HG03097 (cell line): ENCODE results near the gene TMEM255B.
"Not testable (repeated sequence)": the region's sequence is repeated elsewhere in the genome, so short reads cannot be mapped to it uniquely, and the experiment has no call there.

Experiments
- ATAC-seq: cut with Tn5 transposase; IDR thresholded peaks from one replicate; pipeline ENCODE4 v1.9.1; 2021; ENCODE audit not compliant: unreplicated experiment, low FRiP score

The TMEM255B gene

GRCh38 chr13:113758651-113759524, at the start of gene TMEM255B:
Gene TMEM255B, plus strand, starts transcription at chr13:113759226. Its CDS starts 44 bp downstream, at chr13:113759270.
- ATAC-seq = peak; percentile 66

DNA sequence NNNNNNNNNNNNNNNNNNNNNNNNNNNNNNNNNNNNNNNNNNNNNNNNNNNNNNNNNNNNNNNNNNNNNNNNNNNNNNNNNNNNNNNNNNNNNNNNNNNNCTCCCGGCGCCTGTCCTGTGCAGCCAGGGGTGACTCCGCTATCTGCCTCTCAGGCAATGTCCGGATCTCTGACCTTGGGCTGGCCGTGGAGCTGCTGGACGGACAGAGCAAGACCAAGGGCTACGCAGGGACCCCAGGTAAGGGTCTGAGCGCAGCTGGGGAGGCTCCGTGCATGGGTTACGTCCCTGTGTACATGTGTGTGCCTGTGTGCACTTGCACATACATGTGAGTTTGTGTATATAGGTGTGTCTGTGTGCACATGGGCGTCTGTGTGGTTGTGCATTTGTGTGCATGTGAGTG, 36.1 kb upstream of the TMEM255B start:
- ATAC-seq = no peak

GRCh38 chr13:113723410-113724015, 35.5 kb upstream of the TMEM255B start:
- no peak for ATAC-seq

GRCh38 chr13:113724016-113724758, 34.8 kb upstream of the TMEM255B start:
- ATAC-seq = no peak

GRCh38 chr13:113724780-113725315, 34.2 kb upstream of the TMEM255B start:
- peak; percentile 65 for ATAC-seq

DNA sequence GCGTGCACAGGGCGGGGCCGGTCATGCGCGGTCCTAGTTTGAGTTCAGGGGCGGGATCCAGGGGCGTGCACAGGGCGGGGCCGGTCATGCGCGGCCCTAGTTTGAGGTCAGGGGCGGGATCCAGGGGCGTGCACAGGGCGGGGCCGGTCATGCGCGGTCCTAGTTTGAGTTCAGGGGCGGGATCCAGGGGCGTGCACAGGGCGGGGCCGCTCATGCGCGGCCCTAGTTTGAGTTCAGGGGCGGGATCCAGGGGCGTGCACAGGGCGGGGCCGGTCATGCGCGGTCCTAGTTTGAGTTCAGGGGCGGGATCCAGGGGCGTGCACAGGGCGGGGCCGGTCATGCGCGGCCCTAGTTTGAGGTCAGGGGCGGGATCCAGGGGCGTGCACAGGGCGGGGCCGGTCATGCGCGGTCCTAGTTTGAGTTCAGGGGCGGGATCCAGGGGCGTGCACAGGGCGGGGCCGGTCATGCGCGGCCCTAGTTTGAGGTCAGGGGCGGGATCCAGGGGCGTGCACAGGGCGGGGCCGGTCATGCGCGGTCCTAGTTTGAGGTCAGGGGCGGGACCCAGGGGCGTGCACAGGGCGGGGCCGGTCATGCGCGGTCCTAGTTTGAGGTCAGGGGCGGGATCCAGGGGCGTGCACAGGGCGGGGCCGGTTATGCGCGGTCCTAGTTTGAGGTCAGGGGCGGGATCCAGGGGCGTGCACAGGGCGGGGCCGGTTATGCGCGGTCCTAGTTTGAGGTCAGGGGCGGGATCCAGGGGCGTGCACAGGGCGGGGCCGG, 33.5 kb upstream of the TMEM255B start:
- not testable (repeated sequence) for ATAC-seq

GRCh38 chr13:113726106-113726821, 32.8 kb upstream of the TMEM255B start:
- not testable (repeated sequence) for ATAC-seq

DNA sequence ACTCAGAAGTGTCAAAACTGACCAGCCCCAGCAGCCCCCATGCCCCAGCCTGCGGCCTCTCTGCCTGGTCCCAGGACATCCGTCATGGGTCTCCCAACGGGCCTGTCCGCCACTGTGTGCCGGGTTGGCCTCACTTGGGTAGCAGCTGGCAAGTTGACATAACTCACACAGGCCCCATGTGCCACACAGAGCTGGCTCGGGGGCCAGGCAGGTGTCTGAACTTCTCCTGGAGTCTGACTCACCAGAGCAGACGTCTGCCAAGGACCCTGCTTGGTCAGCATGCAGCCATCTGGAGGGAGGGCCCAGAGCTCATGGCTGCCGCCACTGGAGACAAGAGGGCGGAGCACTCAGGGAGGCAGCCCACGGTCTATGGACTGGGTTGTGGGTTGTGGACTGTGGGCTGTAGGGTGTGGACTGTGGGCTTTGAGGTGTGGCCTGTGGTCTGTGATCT, 32.0 kb upstream of the TMEM255B start:
- ATAC-seq = no peak

GRCh38 chr13:113728571-113729054, 30.4 kb upstream of the TMEM255B start:
- no peak for ATAC-seq

DNA sequence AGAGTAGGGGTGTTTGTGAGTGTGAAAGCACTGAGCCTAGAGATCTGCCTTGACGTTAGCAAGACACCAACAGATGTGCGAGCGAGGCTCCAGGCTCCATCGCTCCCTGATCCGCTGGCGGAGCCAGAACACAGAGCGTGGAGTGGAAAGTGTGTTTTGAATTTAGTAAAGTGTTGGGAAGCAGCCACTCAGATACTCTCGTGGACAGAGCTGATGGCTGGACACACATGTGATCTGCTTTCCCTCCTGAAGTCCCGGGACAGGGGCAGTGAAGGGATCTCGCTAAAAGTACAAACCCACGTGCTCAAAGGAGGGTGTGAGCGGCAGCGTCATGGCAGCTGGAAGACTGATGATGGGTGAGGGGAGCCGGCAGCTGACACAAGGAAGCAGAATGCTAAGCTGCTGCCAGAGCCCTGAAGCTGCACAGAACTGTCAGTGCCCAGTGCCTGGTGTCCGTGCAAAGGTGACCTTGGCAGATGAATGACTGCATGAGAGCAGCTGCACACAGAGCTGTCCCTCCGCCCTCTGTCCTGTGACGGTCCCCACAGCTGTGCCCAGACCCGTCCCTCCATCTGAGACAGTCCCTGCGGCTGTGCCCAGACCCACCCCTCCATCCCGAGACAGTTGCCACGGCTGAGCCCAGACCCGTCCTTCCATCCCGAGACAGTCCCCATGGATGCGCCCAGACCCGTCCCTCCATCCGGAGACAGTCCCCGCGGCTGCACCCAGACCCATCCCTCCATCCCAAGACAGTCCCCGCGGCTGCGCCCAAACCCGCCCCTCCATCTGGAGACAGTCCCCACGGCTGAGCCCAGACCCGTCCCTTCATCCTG, 29.6 kb upstream of the TMEM255B start:
- ATAC-seq = no peak

DNA sequence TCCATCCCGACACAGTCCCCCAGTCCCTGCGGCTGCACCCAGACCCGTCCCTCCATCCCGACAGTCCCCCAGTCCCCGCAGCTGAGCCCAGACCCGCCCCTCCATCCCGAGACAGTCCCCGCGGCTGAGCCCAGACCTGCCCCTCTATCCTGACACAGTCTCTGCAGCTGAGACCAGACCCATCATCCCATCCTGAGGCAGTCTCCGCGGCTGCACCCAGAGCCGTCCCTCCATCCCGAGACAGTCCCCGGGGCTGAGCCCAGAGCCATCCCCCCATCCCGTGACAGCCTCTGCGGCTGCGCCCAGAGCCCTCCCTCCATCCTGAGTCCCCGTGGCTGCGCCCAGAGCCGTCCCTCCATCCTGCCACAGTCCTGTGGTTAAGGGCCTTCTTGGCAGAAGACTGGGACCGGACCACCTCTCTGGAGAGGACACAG, 28.8 kb upstream of the TMEM255B start:
- ATAC-seq = no peak

GRCh38 chr13:113730831-113731191, 28.2 kb upstream of the TMEM255B start:
- no peak for ATAC-seq

DNA sequence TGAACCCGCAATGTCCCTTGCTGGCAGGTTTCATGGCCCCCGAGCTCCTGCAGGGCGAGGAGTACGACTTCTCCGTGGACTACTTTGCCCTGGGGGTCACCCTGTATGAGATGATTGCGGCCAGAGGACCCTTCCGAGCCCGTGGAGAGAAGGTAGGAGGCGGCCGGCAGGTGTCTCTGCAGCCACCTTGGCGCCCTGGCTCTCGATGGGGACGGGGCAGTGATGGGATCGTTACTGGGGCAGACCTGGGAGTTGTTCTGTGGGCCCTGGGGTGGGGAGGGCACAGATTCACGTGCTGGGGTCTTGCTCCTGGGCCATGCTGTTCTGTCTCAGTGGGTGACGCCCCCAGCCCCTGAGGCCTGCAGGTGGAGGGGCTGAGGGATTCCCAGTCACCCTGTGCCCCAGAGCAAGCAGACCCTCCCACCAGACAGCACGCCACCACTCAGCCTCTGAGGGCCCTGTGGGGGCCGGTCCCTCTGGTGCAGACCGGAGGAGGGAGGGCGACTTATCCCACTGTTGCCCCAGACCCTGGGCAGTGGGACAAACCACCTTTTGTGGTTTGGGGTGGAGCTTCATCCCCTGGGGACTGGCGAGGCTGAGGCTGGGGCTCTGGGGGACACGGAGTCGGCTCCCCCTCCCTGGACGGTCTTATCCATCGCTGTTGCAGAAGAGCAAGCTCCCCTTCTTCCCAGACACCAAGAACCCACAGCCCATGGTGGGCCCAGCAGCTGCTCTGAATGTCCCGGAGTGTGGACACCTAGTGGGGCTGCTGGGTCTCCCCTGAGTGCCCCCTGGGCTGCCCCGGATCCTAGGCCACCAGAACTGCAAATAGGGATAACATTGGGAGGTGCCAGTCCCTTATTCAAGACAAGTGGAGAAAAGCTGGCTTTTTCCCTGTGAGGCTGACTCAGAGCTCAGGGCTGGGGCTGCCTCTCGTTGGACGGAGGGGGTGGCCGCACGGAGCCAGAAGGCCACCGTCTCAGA, 27.5 kb upstream of the TMEM255B start:
- no peak for ATAC-seq

GRCh38 chr13:113732176-113732960, 26.7 kb upstream of the TMEM255B start:
- ATAC-seq = no peak

DNA sequence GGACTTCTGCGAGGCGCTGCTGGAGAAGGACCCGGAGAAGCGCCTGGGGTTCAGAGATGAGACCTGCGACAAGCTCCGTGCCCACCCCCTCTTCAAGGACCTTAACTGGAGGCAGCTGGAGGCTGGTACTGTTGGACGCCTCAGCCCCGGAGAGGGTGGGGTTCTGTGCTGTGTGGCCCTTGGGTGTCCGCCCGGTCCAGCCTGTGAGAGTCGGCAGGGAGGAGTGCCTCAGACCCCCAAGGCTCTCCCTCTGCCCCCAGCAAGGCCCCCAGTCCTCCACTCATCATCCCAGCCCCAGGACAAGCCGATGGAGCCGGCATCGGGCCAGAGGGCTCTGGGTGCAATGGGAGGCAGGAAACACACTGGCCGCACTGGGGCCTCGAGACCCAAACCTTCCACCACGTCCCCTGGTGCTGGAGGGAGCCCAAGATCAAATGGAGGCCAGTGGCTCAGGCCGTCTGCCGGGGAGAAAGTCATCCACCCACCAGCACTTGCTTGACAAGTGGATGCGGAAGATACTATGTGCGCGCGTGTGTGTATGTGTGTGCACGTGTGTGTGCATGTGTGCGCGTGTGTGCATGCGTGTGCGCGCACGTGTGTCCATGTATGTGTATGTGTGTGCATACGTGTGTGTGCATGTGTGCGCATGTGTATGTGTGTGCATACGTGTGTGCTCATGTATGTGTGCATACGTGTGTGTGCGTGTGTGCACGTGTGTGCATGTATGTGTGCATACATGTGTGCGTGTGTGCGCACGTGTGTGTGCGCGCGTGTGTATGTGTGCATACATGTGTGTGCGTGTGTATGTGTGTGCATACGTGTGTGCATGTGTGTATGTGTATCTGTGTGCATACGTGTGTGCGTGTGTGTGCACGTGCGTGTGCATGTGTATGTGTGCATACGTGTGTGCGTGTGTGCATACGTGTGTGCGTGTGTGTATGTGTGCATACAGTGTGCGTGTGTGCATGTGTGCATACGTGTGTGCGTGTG, 25.8 kb upstream of the TMEM255B start:
- ATAC-seq = no peak
